ENCODE data around the gene OGFOD2. TPM values are rescaled to one million over a fixed set of nuclear protein-coding genes. Genes with fewer than 3 reads are reported as not detected.

Gene OGFOD2
- total and polyA plus RNA-seq, 9 of the 15 experiments (the other 6 are each of a cell fraction or from before 2014, with no cell fraction given) = 1.4 to 111 (median 18.5) TPM

- TF ChIP-seq AFF4 (CRISPR knock-in tag; IDR thresholded peaks at IDR 0.05) (no peak), BDP1 (IDR thresholded peaks at IDR 0.05; ENCODE audit: insufficient read depth, insufficient read length) (no peak), ZNF24 (IDR thresholded peaks at IDR 0.05) (peak; percentile 48; the same call in 1 of the 2 replicates), NFE2 (IDR thresholded peaks at IDR 0.05; ENCODE audit: low read depth) (no peak)
These were observed 35.1 kb downstream of the OGFOD2 start (continued) for GRCh38 chr12:123010110-123010509.

GRCh38 chr12:123010681-123011080 is 35.6 kb downstream of the OGFOD2 start:
- Histone ChIP-seq H3K9me3 (replicated peaks; ENCODE audit: control insufficient read depth, insufficient read depth, low read depth, low read length) (no peaks in the 10 kb centered on the region), H3K9ac (ENCODE audit: insufficient read depth in 1 of 2, low read depth in 2 of 2, low read length in 2 of 2) (no peak overlapping the region), H3K4me1 (replicated peaks in 1 of 2; ENCODE audit: control insufficient read depth in 2 of 2, insufficient read depth in 2 of 2, low read length in 2 of 2) (peaks cover 0 to 3% of the 10 kb centered on the region in 2 experiments; a peak in 2 of 5 replicates), H3K27me3 (ENCODE audit: control insufficient read depth in 2 of 2, insufficient read depth in 2 of 2, low read length in 2 of 2) (no peaks in the 10 kb centered on the region), H2AFZ (ENCODE audit: low read depth, low read length) (no peak overlapping the region), H3K36me3 (ENCODE audit: control insufficient read depth, insufficient read depth, low read length) (peaks cover 9% of the 10 kb centered on the region; the same call in 2 of the 3 replicates), H3K4me2 (ENCODE audit: insufficient read depth, low read length) (no peak overlapping the region), H3K27ac (ENCODE audit: extremely low read depth, low read depth, low read length) (no peak overlapping the region), H3K4me3 (no peak overlapping the region), H3K79me2 (ENCODE audit: control insufficient read depth, insufficient read depth, low read length) (no peaks in the 10 kb centered on the region), H4K20me1 (replicated peaks; ENCODE audit: control insufficient read depth, insufficient read depth, low read length) (0 out of 2 replicates have a peak, but pooled peaks cover 4% of the 10 kb centered on the region), H3K9me1 (ENCODE audit: control insufficient read depth, insufficient read depth, low read length) (peaks cover 3% of the 10 kb centered on the region)
- CTCF ChIA-PET (ENCODE audit: low intra/inter-chr PET ratio) = no interaction called here
- in situ Hi-C loops (cut with MboI) = no loop called here
- TF ChIP-seq MAX (CRISPR knock-in tag; IDR thresholded peaks at IDR 0.05) (0 out of 2 replicates have a peak, but pooled peaks have one; percentile 12), KLF10 (CRISPR knock-in tag; IDR thresholded peaks at IDR 0.05) (no peak)
- WGBS (ENCODE audit: insufficient coverage, low coverage, missing lambda C conversion rate) = 77% methylated on average over 4 of the region's 4 CpGs
- POLR2A ChIA-PET = interaction anchor here (0.6 to 1.1 kb wide), 2 partner anchors 9 to 11 kb away, joined by 3 read pairs; no protein-coding TSS in a partner anchor
- ATAC-seq = peak; percentile 50
- no peak for FAIRE-seq
- no TSS peak for BruUV-seq (replicated peaks)
- intact Hi-C loops (cut with micrococcal nuclease) = no loop called here
- no peak for DNase-seq (ENCODE audit: extremely low read depth in 1 of 4, low spot score in 3 of 4)

All from K562 (cell line).